Fibroblast of skin of right quadriceps (primary cell): Measurements from ENCODE around the gene PEPD.

ENCODE experiments used
- DNase-seq: peaks from one replicate; pipeline ENCODE4 v3.0.0-alpha.2; 2013

Gene PEPD

DNA sequence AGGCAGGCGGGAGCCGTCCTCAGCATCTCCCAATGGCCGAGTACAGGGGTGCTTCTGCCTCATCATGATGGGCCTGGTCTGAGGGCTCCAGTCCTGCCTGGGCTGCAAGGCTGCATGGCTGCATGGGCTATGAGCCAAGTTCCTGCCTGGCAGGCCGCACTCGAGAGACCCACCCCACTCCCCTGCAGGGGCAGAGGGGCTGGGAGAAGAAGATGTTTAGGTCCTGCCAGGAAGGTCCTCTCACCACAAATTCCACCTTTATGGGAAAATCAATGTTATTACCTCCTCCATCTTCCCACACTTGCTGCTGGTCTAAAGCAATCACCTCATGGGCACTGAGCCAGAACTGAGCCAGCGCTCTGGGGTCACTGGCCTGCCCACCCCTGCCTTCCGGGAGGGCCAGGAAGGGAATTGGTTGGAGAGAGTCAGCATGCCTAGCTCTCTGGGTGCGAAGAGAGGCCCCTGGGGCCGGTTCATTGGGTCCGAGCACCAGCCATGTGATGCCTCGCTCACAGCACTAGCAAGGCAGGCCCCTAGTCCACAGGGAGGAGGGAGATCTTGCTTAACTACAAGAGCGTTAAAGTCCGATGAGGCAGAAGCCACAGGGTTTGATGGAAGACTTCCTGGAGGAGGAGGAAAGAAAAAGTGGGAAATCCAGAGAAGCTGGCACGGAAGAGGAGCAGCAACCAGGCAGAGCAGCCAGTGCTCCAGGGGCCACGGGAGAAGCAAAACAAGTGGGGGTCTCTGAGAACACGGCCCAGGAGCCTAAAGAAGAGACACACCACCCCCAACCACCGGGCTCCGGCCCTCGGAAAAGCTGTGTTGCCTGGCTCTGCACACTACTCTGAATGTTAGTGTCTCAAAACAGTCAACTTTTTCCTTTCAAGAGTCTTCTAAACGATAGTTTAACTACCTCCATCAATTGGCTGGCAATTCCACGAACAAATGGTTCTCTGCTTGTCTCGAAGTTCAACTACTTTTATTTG lies 84.9 kb downstream of the PEPD start:
- DNase-seq = no peak

- DNase-seq = no peak
Observed at GRCh38 chr19:33435706-33436359, 85.8 kb downstream of the PEPD start.

DNA sequence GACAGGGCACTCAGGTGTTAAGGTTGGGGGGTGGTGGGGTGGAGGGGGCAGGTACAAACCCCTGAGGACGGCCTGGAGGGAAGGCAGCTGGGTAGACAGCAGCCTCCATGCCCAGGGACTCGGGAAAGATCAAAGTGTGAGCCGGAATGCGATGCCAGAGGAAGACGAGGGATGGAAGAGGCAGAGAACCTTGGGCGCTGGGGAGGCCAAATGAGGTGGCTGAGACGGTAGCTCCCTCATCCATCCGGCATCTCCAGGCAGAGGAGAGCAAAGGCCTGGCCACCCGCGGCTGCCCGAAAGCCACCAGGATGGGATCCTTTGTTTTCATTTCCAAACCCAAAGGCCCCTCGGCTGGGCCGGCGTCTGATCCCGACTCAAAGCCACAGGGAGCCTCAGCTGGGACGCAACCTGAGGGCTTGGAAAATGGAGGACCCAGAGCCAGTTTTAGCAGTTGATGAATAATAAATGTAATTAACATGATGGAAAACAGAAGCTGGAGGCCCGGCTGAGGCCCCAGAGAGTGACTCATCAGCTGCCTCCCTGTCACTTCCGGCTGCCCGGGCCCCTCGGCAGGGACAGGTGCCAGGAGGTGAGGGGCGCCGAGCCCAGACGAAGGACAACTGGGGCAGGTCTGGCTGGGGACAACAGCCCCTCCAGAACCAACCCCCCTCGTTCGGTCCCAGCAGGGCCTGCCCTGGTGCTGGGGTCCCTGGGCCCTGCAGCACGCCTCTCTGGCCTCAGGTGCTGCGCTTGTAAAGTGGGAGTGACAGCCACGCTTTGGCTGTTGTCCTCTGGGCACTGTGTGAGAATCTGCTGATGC lies 86.5 kb downstream of the PEPD start:
- DNase-seq = peak; percentile 52

GRCh38 chr19:33434069-33434885 lies 87.3 kb downstream of the PEPD start:
- no peak for DNase-seq

DNA sequence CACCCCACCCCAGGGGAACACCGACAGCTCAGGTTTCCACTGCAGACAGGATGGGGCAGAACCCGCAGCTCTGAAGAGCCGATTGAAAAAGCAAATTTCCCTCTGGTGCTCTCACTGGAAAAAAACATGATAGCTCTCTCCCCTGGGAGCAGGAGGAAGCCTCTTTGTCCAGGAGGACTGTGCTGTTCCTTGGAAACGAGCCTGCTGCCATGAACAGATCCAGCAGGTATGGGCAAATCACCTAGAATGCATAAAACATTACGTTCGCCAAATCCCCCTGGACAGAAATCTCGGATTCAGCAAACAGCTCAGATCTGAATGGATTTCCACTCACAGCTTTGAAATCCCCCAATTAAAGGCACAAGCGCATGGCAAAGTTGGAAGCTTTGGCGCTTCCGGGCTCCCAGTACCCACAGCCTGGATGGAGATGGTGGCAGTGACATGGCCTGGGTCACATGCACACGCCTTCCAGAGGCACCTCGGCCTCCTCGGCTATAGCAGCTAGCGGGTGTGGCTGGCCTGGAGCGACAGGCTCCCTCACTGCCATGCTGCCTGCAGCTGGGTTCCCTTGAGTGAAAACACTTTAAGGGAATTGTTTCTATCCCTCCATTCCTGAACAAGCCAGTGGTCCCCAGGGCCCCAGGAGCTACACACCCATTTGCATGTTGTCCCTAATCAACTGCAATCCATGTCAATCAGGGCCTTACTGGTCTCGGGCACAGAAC lies 89.0 kb downstream of the PEPD start:
- DNase-seq = no peak

DNA sequence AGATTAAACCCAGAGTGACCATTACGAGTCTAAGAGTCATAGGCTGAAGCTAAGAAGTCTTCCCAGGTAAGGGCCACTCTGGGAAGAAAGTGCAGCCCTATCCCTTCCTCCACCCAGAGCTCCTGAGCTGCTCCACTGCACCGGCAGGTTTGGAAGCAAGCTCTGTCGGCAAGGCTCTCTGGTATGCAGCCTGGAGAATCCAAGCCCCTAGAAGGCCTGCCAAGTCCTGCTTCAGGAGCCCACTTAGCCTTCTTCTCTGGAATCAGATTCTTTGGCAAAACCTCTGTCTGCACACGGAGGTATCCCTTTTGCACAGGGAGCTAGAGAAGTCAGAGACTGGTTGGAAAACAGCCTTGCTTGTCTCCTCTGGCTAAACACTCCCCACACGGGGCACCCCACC lies 89.6 kb downstream of the PEPD start:
- DNase-seq = no peak

DNA sequence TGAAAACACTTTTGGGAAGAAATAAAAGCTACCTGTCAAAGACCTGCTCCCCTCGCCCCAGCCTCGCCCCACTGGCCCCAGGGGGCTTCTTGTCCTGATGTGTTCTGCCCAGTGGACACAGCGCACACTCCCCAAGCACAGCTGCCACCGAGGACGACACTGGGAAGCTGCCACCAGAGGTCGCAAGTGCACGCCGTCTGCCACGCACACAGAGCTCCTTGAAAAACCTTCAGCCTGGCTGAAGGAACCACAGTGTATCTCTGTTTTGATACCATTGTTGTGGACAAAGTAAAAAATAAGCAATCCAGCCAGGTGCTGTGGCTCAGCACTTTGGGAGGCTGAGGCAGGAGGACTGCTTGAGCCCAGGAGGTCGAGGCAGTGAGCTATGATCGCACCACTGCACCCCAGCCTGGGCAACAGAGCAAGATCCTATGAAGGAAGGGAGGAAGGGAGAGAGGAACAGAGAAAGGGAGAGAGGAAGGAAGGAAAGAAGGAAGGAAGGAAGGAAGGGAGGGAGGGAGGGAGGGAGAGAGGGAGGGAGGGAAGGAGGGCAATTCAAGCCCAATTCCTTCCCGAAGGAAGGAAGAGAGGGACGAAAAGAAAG lies 90.8 kb downstream of the PEPD start:
- peak; percentile 56 for DNase-seq

- DNase-seq = no peak
Observed at GRCh38 chr19:33429891-33430673, 91.5 kb downstream of the PEPD start.

DNA sequence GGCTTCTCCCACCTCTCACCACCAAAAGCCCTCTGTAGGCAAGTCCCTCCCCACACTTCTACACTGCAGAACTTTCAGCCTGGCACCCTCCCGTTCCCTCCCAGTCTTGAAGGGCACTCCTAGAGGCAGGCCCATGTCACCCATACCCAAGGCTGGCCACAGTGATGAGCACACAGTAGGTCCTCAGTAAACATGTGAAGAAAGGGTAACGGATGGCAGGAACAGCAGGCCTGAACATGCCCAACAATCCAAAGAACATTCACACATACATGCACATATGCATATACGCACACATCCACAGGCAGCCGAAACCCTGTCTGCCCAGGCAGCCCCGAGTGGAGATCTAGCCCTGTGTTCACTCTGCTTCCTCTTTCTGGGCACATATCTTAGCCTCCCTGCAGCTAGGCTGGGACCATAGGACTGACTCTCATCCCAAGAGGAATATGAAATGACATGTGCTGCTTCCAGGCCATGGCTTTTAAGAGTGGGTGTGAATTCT lies 92.9 kb downstream of the PEPD start:
- no peak for DNase-seq

DNA sequence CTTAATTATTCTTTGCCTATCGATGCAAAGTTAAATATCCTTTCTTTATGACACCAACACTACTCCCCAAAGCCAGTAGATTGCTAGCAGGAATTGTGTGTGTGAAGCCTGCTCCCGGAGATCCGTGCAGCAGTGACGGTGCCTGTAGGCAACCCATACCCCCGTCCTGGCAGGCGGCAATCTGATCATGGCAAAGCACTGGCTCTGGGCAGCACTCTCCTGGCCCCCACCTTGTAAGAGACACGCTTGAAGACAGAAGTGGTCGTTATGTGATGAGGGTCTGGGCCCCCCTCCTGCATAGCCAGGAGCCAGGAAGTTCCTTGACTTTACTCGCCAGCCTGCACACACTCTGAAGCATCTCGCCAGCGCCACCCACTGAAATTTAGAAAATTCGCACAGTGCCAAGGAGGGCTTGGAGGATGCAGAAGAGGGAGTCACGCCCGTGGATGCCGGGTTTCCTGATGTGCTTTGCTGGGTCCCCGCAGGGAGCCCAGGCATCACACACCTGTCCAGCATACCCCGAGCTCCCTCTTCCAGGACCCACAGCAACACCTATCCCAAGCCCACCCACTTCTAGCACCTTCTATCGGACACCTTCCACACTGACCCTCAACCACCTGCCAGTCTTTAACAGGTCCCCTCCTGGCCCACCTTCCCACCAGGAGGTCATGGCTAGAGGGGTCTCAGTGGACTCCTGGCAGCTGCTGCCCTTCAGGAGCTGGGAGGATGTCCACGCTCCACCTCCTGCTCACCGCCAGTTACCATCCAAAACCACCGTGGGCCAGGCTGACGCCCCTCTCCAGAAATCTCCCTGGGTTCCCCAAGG lies 93.6 kb downstream of the PEPD start:
- DNase-seq = no peak

DNA sequence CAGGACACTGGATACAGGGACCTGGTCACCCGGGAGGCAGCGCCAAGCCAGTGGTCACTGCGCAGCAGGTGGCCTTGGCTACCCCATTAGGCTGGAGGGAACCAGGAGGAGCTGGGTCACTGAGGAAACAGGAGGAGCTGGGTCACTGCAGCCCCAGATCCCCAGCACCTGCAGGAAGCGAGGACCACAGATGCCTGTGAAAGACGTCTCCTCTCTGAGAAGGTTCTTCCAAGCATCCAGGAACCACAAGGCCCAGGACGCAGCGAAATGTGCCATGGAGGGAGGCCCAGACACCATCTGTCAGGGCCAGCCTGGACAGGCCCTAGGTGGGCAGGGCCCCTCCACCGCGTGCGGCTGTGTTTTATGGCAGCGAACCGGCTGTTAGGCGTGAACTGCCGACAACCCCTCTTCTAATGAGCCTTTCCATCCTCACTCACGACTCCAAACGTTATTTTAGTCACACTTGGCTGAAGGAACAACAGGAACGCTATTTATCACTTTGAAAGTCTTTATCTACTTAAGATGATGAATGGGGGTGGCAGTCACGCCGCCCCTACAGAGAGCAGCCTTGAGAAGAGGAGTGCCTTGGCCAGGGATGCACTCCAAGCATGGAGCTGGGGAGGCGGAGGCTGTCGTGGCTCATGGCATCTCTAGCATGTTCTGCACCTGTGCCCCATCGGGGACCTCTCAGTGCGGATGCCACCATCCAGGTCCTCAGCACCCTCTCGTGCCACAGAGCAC lies 94.8 kb downstream of the PEPD start:
- no peak for DNase-seq

DNA sequence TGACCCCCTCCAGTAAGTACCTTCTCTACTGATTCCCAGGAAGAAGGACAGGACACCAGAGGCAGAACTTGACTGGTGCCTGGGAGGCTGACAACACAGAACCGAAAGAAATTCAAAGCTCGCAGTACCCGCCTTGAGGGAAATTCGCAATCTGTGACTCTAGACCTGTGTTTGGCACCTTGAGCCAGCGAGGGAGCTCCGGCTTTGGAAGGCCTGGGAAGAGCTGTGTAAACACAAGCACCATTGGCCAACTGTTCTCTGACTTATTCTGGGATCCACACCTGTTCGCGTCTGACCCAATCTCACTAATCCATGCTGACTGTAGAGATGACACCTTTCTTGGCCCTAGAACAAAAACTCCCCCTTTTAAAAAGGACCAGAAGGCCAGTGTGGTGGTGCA lies 97.4 kb downstream of the PEPD start:
- DNase-seq = no peak

GRCh38 chr19:33422369-33423180 lies 99.0 kb downstream of the PEPD start:
- no peak for DNase-seq

DNA sequence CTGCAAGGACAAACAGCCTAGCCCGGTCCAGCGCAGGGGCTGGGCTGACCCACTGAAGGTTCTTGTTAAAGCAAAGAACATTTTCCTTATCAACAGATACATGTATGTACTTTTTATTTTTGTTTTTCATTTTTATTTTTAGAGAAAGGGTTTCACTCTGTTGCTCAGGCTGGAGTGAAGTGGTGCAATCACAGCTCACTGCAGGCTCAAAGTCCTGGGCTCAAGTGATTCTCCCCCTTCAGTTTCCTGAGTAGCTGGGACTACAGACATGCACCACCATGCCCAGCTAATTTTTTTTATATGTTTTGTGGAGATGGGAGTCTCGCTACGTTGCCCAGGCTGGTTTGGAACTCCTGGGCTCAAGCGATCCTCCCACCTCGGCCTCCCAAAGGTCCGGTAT lies 100.2 kb downstream of the PEPD start:
- no peak for DNase-seq

DNA sequence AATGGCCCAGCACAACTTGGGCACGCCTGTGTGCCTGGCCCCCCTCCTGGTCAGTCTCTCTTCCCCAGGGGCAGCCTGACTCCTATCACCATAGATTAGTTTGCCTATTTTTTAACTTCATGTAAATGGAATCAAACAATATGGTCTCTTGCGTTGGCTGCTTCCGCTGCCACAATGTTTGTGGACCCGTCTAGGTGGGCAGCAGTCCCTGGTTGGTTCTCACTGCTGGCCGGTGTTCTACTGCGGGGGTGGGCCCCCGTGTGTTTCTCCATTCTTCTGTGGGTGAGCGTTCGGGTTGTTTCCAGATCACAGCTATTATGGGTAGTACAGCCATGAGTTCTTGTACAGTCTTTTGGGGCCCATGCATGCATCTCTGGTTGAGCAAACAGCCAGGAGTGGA lies 100.8 kb downstream of the PEPD start:
- no peak for DNase-seq

- DNase-seq = no peak
Observed at GRCh38 chr19:33419788-33420130, 101.8 kb downstream of the PEPD start.

- DNase-seq = no peak
Observed at GRCh38 chr19:33418871-33419787, 102.5 kb downstream of the PEPD start.
